SW480 (cell line): Measurements from ENCODE around the gene LRRC3C.

Experiments used
- DNase-seq: peaks from one replicate; pipeline ENCODE4 v3.0.0-alpha.2; 2016; ENCODE audit warnings: low spot score

LRRC3C gene

DNA sequence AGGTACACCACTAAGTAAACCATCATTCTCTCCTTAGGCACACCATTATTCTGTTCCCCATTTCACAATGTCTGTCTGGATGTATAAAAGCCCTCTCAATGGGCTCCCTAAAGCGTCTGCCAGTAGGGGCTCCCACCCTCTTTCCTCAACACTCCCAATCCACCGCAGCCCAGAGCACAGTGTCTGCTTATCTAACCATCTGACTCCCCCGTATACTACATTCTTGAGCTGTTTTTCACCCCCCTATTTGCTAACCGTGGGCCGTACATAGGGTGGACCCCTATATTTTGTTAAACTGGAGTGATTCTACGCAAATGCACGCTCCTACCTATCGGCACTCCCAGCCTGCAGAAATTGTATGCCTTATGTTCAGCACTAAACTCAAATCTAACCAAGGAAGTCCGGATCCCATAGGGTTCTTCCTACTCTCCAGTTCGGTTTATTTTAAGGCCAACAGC, 52.4 kb downstream of the LRRC3C start:
- peak; percentile 70 for DNase-seq

DNA sequence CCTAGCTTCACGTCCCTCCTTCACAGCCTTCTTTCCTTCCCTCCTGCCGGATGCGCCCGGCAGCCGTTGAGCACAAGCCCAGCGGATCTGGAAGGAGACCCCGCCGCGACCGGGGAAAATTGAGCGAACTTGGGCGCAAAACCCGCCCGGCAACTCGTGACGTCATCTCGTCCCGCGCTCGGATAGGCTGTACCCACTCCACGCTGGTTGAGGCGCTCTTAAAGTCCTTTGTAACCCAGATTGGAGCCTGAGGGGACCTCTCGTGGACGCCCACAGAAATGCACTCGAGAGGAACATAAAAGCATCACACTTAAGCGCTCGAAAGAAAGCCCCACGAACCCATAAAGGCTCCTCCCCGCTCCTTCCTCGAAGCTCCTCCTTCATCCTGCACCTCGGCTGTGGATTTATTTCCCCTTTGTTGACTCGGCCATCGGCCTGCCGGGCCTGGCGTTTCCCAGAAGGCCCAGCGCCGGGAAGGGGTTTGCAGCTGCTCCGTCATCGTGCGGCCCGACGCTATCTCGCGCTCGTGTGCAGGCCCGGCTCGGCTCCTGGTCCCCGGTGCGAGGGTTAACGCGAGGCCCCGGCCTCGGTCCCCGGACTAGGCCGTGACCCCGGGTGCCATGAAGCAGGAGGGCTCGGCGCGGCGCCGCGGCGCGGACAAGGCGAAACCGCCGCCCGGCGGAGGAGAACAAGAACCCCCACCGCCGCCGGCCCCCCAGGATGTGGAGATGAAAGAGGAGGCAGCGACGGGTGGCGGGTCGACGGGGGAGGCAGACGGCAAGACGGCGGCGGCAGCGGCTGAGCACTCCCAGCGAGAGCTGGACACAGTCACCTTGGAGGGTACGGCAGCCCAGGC, 53.0 kb downstream of the LRRC3C start, which contains the start of gene PSMD3:
PSMD3 (plus strand) TSS at position 457 of the 856 bp plus-strand sequence; CDS start at position 621, 164 bp downstream.
- DNase-seq: peak; percentile 99

DNA sequence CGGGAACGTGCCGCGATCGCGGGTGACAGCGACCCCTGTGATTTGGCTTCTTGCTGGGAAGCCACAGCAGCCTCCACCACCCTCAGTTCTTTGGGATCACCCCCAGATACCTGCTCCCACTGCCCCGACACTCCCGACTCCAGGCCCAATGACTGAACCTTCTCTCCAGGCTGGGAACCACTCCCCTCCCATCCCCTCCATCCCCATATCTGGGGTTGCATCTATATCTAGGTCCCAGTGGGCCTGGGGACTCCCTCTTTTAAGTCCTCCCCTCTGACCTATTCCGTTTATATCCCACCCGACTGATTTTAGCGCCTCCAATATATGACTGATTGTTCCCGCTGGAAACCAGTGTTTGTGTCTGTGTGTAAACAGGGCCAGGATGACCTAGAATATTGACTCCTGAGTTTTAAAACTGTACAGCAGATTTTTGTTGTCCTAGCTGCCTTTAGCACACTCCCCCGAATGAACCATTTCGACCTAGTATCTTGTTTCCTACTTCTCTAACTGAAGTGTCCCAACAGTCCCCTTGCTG, 53.7 kb downstream of the LRRC3C start:
- DNase-seq: no peak

DNA sequence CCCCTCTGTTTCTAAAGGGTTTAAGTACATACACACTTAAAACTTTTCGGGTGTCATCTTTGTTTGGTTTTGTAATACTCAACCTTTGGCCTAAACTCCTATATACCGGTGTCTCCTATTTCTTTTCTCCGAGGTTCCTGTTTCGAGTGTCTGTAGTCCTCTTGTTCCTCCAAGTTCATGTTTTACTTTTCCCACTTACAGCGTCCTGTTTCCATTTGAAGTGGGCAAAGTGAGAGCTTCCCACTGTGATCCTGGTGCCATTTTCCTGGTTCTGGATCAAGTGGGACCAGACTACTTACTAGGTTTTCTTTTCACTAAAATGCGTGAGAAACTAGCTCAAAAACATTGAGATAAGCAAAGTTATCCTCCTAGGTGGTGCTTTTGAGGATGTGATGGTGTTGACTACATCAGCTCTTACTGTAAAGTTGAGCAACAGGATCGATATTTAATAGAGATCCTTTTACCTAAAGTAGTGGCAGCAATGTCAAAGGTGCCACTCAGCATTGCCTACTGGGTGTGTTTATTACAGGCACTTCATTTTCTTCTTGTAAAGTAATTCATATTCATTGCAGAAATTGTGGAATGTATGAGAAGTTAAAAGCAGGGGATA, 54.3 kb downstream of the LRRC3C start:
- no peak for DNase-seq

DNA sequence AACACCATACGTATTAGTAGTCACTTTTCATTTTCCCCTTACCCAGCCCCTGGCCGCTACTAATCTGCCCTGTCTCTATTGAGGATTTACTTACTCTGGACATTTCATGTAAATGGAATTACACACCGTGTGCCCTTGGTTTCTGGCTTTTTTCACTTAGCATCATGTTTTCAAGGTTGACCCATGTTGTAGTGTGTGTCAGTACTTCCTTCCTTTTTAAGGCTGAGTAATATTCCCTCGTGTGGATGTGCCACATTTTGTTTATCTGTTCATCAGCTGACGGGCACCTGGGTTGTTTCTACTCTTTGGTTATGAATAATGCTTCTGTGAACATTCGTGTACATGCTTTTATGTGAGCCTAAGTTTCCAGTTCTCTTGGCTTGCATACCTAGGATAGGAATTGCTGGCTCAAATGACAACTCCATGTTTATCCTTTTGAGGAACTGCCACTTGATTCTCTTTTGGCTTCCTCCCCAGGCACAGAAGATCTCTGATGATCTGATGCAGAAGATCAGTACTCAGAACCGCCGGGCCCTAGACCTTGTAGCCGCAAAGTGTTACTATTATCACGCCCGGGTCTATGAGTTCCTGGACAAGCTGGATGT, 60.8 kb downstream of the LRRC3C start:
- no peak for DNase-seq

DNA sequence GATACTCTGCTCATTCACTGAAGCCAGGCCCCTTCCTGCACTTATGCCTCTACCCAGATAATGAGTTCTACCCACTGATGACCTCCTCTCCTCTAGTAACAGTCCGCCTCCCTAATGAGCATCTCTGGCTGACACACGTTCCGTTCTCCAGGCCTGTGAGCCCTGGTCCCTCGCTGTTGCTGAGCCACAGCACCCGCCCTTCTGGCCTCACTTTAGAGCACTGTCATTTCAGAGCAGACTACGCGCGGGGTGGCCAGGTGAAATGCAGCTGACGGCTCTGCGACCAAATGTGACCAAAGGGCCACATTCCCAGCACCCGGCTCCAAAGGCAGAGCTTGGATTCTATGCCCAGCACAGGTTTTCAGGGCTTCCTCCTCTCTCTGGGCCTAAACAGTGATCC, 66.9 kb downstream of the LRRC3C start:
- DNase-seq: no peak
